Kidney epithelial cell (primary cell): ENCODE data around the gene DST. TPM values are rescaled to one million over a fixed set of nuclear protein-coding genes. Genes with fewer than 3 reads are reported as not detected.

Experiments
- DNase-seq: peaks from one replicate; pipeline ENCODE4 v3.0.0-alpha.2; 2010; ENCODE audit warnings: low read depth
- H3K27me3 ChIP-seq: 2 replicates; pipeline ENCODE4 v1.6.0; 2011; ENCODE audit warnings: low read length; ENCODE audit not compliant: control insufficient read depth, insufficient read depth
- H3K36me3 ChIP-seq: 2 replicates; pipeline ENCODE4 v1.5.1; 2011; ENCODE audit warnings: low read length; ENCODE audit not compliant: control insufficient read depth, insufficient read depth
- H3K4me3 ChIP-seq: 2 replicates; pipeline ENCODE4 v1.5.1; 2011; ENCODE audit warnings: low read depth, mild to moderate bottlenecking, control low read depth, low read length
- total RNA-seq: library from RNA; depleted of rRNA; stranded (reverse); fragments of >200 nt; gene quantifications from 2 replicates; pipeline ENCODE4 v1.2.3, GENCODE V29; 2015
- TF ChIP-seq, protein P1 (sequence below): IDR thresholded peaks from 2 replicates; pipeline ENCODE4 v1.5.1; 2011; ENCODE audit warnings: mild to moderate bottlenecking, moderate library complexity, low read length, control low read depth, inconsistent platforms; ENCODE audit not compliant: insufficient read depth, poor library complexity, severe bottlenecking

Gene DST
- total RNA-seq, 1 donor from 2014 or later, result 91.3 TPM

DNA sequence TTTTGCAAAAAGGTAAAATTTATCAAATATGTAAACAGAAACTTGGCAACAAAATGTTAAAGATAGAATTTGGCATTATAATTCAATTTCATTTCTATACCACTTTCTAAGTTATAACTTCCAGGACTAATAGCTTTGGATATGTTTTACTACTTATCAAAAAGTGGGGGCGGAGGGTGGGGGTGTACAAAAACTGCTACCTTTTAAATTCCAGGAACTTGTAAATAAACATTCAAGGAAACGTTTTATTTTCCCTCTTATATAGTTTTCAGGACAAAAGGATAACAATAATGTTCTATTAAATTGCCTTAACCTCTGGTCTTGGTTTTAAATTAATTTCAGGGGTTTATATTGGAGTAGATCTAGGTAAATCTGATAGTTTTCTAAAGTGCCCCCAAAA lies 103.8 kb downstream of the DST start:
- H3K4me3 ChIP-seq, result no peak overlapping the region
- H3K27me3 ChIP-seq, result no peaks in the 10 kb centered on the region
- TF ChIP-seq, protein P1, sequence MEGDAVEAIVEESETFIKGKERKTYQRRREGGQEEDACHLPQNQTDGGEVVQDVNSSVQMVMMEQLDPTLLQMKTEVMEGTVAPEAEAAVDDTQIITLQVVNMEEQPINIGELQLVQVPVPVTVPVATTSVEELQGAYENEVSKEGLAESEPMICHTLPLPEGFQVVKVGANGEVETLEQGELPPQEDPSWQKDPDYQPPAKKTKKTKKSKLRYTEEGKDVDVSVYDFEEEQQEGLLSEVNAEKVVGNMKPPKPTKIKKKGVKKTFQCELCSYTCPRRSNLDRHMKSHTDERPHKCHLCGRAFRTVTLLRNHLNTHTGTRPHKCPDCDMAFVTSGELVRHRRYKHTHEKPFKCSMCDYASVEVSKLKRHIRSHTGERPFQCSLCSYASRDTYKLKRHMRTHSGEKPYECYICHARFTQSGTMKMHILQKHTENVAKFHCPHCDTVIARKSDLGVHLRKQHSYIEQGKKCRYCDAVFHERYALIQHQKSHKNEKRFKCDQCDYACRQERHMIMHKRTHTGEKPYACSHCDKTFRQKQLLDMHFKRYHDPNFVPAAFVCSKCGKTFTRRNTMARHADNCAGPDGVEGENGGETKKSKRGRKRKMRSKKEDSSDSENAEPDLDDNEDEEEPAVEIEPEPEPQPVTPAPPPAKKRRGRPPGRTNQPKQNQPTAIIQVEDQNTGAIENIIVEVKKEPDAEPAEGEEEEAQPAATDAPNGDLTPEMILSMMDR, result no peak
- H3K36me3 ChIP-seq, result no peaks in the 10 kb centered on the region
- DNase-seq, result no peak

DNA sequence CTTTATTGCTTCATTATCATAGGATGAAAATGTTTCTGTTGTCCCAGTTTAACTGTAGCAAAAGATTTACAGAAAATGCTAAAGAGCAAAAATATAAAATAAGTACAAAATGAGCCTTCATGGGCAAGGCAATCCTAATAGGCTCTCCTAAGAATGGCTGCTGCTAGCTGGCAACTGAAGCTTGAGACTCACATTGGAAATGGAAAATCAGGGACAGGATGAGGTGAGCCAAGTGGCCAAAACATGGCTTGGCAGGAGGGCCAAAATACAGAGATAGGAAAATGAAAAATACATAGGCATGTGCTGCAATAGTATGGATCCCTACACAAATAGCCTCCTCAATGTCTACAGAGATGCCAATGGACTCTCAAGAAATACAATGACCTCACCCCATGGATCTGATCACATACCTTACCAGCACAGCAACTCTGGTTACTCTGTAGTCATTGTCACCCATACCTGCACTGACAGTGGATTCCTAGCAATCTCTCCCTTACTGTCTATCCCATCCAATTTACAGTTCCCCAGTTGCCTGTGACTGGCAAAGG lies 105.4 kb downstream of the DST start:
- TF ChIP-seq, protein P1, result no peak
- no peak for DNase-seq
- Histone ChIP-seq H3K4me3 (no peak overlapping the region), H3K27me3 (no peaks in the 10 kb centered on the region), H3K36me3 (no peaks in the 10 kb centered on the region)

DNA sequence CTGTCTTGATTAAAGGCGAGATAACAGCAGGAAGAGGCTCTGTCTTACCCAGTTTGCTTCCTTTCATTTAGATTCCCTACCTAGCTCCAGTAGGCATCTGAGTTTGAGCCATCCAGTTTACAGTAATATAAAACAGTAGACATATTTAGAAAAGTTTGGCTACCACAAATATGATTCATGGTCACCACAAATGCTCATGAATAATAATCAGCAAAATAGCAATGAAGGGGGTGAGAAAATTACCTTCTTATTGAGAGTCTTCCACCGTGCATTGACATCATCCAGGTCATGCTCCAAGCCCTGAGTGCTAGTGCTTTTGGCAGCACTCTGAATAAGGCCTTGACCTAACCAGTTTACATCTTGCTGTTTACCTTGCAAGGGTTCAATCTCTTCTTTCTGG lies 106.2 kb downstream of the DST start:
- DNase-seq, result no peak
- Histone ChIP-seq H3K36me3 (no peaks in the 10 kb centered on the region), H3K4me3 (no peak overlapping the region), H3K27me3 (no peaks in the 10 kb centered on the region)
- TF ChIP-seq, protein P1, result no peak

DNA sequence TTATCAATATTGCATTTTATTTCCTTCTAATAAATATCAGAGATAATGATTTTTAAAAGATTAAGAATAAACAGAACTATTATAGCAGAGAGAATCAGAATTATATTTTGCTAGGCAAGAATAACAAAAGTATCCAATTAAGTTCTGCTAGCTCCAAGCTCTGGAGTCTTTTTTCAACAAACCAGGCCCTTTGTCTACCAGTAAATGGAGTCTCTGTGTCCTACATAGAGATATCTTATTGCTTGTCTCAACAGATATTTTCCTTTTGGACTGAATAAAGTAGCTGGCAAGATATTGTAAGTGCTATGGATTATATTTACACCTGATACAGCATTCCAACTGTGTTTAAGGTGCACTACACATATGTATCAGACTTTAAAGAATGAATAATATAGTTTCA lies 107.1 kb downstream of the DST start:
- no peak for DNase-seq
- Histone ChIP-seq H3K36me3 (no peaks in the 10 kb centered on the region), H3K4me3 (no peak overlapping the region), H3K27me3 (no peaks in the 10 kb centered on the region)
- TF ChIP-seq, protein P1, result no peak

DNA sequence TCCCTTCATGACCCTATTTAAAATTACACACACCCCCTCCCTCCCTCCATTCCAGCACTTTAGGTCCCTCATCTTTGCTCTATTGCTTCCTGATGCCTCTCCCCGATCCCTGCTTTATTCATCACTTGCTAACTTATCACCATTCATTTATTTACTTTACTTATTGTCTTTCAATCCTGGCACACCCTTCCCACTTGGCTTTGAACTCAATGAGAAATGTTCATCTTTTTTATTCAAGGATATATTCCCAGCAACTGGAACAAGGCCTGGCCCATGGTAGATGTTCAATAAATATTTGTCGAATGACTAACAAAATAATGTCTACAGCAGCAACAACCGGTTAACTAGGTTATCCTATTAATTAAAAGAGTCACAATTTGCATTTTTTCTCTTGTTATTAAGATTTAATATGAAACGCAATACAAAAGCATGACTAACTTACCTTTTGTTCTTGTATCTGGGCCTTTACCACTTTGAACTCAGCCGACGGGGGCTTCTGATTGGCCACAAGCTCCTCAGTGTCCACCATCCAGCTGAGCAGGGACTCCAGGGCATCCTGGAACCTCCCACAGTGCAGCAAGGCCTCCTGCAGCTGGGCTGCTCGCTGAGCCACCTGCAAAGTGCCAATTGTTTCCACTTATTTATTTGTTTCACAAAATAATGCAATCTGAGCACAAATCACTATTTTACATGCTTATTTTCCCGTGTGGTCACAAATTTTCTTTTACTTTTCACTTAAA lies 107.8 kb downstream of the DST start:
- DNase-seq, result no peak
- no peaks in the 10 kb centered on the region for H3K36me3 ChIP-seq
- H3K27me3 ChIP-seq, result no peaks in the 10 kb centered on the region
- TF ChIP-seq, protein P1, result no peak
- H3K4me3 ChIP-seq, result no peak overlapping the region
